Measurements from ENCODE around the gene NLRP9.

Gene NLRP9

GRCh38 chr19:55661826-55662225 is 76.4 kb downstream of the NLRP9 start:
- Histone ChIP-seq H3K9me3 (ENCODE audit: insufficient read depth, low read length) (no peaks in the 10 kb centered on the region), H4K20me1 (ENCODE audit: low read depth, low read length) (peaks cover 22% of the 10 kb centered on the region; the same call in 1 of the 2 replicates), H3K36me3 (ENCODE audit: low read length) (peaks cover 17% of the 10 kb centered on the region), H3K9me2 (replicated peaks; ENCODE audit: insufficient read depth, low read length) (no peaks in the 10 kb centered on the region), H3K9ac (ENCODE audit: low read length) (no peak overlapping the region), H3K27me3 (ENCODE audit: low read length) (no peaks in the 10 kb centered on the region), H3K4me2 (ENCODE audit: low read depth, low read length, poor library complexity, severe bottlenecking) (no peak overlapping the region), H3K79me2 (ENCODE audit: insufficient read depth, low read length) (peaks cover 97% of the 10 kb centered on the region), H3F3A (ENCODE audit: insufficient read depth) (no peaks in the 10 kb centered on the region), H3K27ac (ENCODE audit: low read depth, low read length) (no peak overlapping the region), H3K4me3 (ENCODE audit: insufficient read depth, low read length, poor library complexity, severe bottlenecking) (no peak overlapping the region), H2AFZ (ENCODE audit: low read depth, low read length, severe bottlenecking) (no peak overlapping the region)
- TF ChIP-seq EZH2phosphoT487 (conservative IDR thresholded peaks at IDR 0.05; ENCODE audit: low read length), result no peak

GRCh38 chr19:55660991-55661390 is 77.2 kb downstream of the NLRP9 start:
- Histone ChIP-seq H3K36me3 (ENCODE audit: low read length) (peaks cover 18% of the 10 kb centered on the region), H3K9me2 (replicated peaks; ENCODE audit: insufficient read depth, low read length) (no peaks in the 10 kb centered on the region), H3K27ac (ENCODE audit: low read depth, low read length) (no peak overlapping the region), H3K9ac (ENCODE audit: low read length) (no peak overlapping the region), H3K9me3 (ENCODE audit: insufficient read depth, low read length) (no peaks in the 10 kb centered on the region), H4K20me1 (ENCODE audit: low read depth, low read length) (peaks cover 25% of the 10 kb centered on the region; the same call in 1 of the 2 replicates), H3F3A (ENCODE audit: insufficient read depth) (peaks cover 3% of the 10 kb centered on the region; the same call in 1 of the 2 replicates), H3K4me3 (ENCODE audit: insufficient read depth, low read length, poor library complexity, severe bottlenecking) (no peak overlapping the region), H2AFZ (ENCODE audit: low read depth, low read length, severe bottlenecking) (no peak overlapping the region), H3K4me2 (ENCODE audit: low read depth, low read length, poor library complexity, severe bottlenecking) (no peak overlapping the region), H3K27me3 (ENCODE audit: low read length) (no peaks in the 10 kb centered on the region), H3K79me2 (ENCODE audit: insufficient read depth, low read length) (peaks cover 97% of the 10 kb centered on the region)
- no peak for TF ChIP-seq CTCF (IDR thresholded peaks at IDR 0.05; ENCODE audit: insufficient read depth, low read length, poor library complexity, severe bottlenecking)
- no peak for TF ChIP-seq EZH2phosphoT487 (conservative IDR thresholded peaks at IDR 0.05; ENCODE audit: low read length)

DNA sequence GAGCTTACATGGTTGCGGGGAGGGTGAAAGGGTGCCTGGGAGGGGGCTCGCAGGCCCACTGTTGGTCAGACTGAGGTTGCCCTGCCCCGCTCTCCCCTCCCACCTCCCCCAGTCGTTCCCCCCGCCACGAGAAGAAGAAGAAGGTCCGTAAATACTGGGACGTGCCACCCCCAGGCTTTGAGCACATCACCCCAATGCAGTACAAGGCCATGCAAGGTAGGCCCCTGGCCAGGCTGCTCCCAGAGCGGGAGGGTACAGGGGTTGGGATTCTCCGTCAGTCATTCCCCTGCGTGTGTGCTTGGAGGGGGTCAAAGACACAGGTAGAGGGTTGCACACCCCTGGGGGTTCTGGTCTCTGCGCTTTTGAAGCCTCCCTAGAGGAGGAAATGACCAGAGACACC is 77.8 kb downstream of the NLRP9 start:
- Histone ChIP-seq H3K4me2 (ENCODE audit: low read depth, low read length, poor library complexity, severe bottlenecking) (no peak overlapping the region), H3K27me3 (ENCODE audit: low read length) (no peaks in the 10 kb centered on the region), H2AFZ (ENCODE audit: low read depth, low read length, severe bottlenecking) (no peak overlapping the region), H3K9me3 (ENCODE audit: insufficient read depth, low read length) (no peaks in the 10 kb centered on the region), H3K9me2 (replicated peaks; ENCODE audit: insufficient read depth, low read length) (no peaks in the 10 kb centered on the region), H3K27ac (ENCODE audit: low read depth, low read length) (no peak overlapping the region), H3K9ac (ENCODE audit: low read length) (no peak overlapping the region), H3K4me3 (ENCODE audit: insufficient read depth, low read length, poor library complexity, severe bottlenecking) (no peak overlapping the region), H3K79me2 (ENCODE audit: insufficient read depth, low read length) (peaks cover 97% of the 10 kb centered on the region), H4K20me1 (ENCODE audit: low read depth, low read length) (peaks cover 25% of the 10 kb centered on the region; the same call in 1 of the 2 replicates), H3F3A (ENCODE audit: insufficient read depth) (peaks cover 3% of the 10 kb centered on the region; the same call in 1 of the 2 replicates), H3K36me3 (ENCODE audit: low read length) (peaks cover 19% of the 10 kb centered on the region)
- TF ChIP-seq CTCF (IDR thresholded peaks at IDR 0.05; ENCODE audit: insufficient read depth, low read length, poor library complexity, severe bottlenecking), result no peak
- no peak for TF ChIP-seq EZH2phosphoT487 (conservative IDR thresholded peaks at IDR 0.05; ENCODE audit: low read length)

DNA sequence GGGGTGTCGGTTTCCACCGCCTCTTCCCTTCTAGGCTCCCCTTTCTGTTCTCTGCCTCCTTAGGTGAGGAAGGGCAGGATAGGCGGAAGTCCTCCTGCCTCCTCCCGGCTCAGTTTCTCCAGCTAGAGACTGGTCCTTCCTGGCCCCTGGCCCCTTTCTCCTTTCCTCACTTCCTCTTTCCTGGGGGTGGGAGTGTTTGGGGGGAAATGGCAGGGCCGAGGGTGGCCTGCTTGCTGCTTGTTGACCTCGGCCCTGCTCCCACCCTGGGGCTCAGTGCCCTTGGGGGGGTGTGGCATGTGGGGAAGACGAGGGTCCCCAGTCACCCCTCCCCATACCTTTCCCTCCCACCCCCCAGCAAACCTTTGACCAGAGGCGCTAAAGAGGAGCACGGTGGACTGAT is 78.4 kb downstream of the NLRP9 start:
- no peaks in the 10 kb centered on the region for H3K27me3 ChIP-seq (ENCODE audit: low read length)
- no peak overlapping the region for H2AFZ ChIP-seq (ENCODE audit: low read depth, low read length, severe bottlenecking)
- H3K27ac ChIP-seq (ENCODE audit: low read depth, low read length), result no peak overlapping the region; the same call in 1 of the 2 replicates
- no peak overlapping the region for H3K4me2 ChIP-seq (ENCODE audit: low read depth, low read length, poor library complexity, severe bottlenecking)
- H3K79me2 ChIP-seq (ENCODE audit: insufficient read depth, low read length), result peaks cover 95% of the 10 kb centered on the region
- H3K9me3 ChIP-seq (ENCODE audit: insufficient read depth, low read length), result no peaks in the 10 kb centered on the region
- no peak overlapping the region for H3K4me3 ChIP-seq (ENCODE audit: insufficient read depth, low read length, poor library complexity, severe bottlenecking)
- peaks cover 25% of the 10 kb centered on the region; the same call in 1 of the 2 replicates for H4K20me1 ChIP-seq (ENCODE audit: low read depth, low read length)
- peaks cover 3% of the 10 kb centered on the region; the same call in 1 of the 2 replicates for H3F3A ChIP-seq (ENCODE audit: insufficient read depth)
- H3K9ac ChIP-seq (ENCODE audit: low read length), result no peak overlapping the region
- TF ChIP-seq CTCF (IDR thresholded peaks at IDR 0.05; ENCODE audit: insufficient read depth, low read length, poor library complexity, severe bottlenecking) (no peak), EZH2phosphoT487 (conservative IDR thresholded peaks at IDR 0.05; ENCODE audit: low read length) (no peak)
- H3K36me3 ChIP-seq (ENCODE audit: low read length), result peaks cover 19% of the 10 kb centered on the region
- H3K9me2 ChIP-seq (replicated peaks; ENCODE audit: insufficient read depth, low read length), result no peaks in the 10 kb centered on the region
